ENCODE data around the gene BAG3.

BAG3 gene

GRCh38 chr10:119713744-119714483 is 62.7 kb downstream of the BAG3 start:
- in situ Hi-C loops (cut with HindIII; ENCODE audit: low sequenced_read_pairs) = no loop called here
- TF ChIP-seq, protein P1, sequence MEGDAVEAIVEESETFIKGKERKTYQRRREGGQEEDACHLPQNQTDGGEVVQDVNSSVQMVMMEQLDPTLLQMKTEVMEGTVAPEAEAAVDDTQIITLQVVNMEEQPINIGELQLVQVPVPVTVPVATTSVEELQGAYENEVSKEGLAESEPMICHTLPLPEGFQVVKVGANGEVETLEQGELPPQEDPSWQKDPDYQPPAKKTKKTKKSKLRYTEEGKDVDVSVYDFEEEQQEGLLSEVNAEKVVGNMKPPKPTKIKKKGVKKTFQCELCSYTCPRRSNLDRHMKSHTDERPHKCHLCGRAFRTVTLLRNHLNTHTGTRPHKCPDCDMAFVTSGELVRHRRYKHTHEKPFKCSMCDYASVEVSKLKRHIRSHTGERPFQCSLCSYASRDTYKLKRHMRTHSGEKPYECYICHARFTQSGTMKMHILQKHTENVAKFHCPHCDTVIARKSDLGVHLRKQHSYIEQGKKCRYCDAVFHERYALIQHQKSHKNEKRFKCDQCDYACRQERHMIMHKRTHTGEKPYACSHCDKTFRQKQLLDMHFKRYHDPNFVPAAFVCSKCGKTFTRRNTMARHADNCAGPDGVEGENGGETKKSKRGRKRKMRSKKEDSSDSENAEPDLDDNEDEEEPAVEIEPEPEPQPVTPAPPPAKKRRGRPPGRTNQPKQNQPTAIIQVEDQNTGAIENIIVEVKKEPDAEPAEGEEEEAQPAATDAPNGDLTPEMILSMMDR (IDR thresholded peaks at IDR 0.05; ENCODE audit: low read depth, low read length, missing control alignments) = no peak

GRCh38 chr10:119714484-119714816 is 63.3 kb downstream of the BAG3 start:
- TF ChIP-seq, protein P1 (IDR thresholded peaks at IDR 0.05; ENCODE audit: low read depth, low read length, missing control alignments) = no peak
- in situ Hi-C loops (cut with HindIII; ENCODE audit: low sequenced_read_pairs) = no loop called here
- no peak for DNase-seq (ENCODE audit: low read depth)
- no peak overlapping the region for H3K4me3 ChIP-seq (ENCODE audit: low read depth, low read length)

More at GRCh38 chr10:119713744-119714483, 62.7 kb downstream of the BAG3 start:
- H3K4me3 ChIP-seq (ENCODE audit: low read depth, low read length) = no peak overlapping the region
- no peak for DNase-seq (ENCODE audit: low read depth)

GRCh38 chr10:119715628-119716505 is 64.7 kb downstream of the BAG3 start:
- in situ Hi-C loops (cut with HindIII; ENCODE audit: low sequenced_read_pairs) = no loop called here
- H3K4me3 ChIP-seq (ENCODE audit: low read depth, low read length) = no peak overlapping the region
- TF ChIP-seq, protein P1 (IDR thresholded peaks at IDR 0.05; ENCODE audit: low read depth, low read length, missing control alignments) = no peak
- no peak for DNase-seq (ENCODE audit: low read depth)

DNA sequence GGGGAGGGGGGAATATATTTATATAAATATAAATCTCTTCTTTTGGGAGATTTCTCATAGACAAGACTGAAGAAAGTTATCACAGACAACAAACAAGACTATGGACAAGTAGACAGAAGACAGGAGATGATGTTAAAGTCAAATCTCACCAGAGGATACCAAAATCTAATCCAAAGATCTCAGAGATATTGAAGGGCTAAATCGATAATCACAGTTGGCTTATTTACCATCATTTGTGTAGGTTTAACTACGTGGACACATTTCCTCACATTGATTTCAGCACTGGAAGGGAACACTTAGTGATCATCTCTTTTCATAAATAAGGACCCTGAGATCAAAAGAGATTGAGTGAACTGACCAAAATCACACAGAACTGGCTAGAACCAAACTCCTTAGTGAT is 72.0 kb downstream of the BAG3 start:
- in situ Hi-C loops (cut with HindIII; ENCODE audit: low sequenced_read_pairs) = no loop called here
- no peak for DNase-seq (ENCODE audit: low read depth)

DNA sequence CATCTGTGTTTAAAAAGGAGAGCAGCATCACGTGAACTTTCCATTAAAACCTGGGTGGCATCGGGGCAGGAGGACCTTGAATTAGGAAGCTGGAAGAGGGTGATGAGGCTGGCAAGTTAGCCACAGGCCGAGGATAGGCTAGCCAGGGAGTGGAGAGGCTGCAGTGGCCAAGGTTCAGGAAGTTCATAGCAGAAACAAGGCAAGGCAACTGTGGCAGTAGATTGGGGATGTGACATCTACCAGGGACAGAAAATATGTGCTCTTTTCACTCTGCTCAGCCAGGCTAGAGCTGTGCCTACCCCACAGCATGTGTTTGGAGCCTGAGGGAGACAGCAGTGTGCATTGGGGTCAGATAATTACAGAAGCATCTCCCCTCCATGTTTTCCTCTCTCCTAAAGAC is 72.4 kb downstream of the BAG3 start:
- in situ Hi-C loops (cut with HindIII; ENCODE audit: low sequenced_read_pairs) = no loop called here
- TF ChIP-seq, protein P1 (IDR thresholded peaks at IDR 0.05; ENCODE audit: low read depth, low read length, missing control alignments) = no peak
- no peak overlapping the region for H3K4me3 ChIP-seq (ENCODE audit: low read depth, low read length)
- no peak for DNase-seq (ENCODE audit: low read depth)

More for the DNA sequence above, 72.0 kb downstream of the BAG3 start:
- TF ChIP-seq, protein P1 (IDR thresholded peaks at IDR 0.05; ENCODE audit: low read depth, low read length, missing control alignments) = no peak
- no peak overlapping the region for H3K4me3 ChIP-seq (ENCODE audit: low read depth, low read length)

GRCh38 chr10:119724593-119725516 is 73.7 kb downstream of the BAG3 start:
- no peak for DNase-seq (ENCODE audit: low read depth)
- in situ Hi-C loops (cut with HindIII; ENCODE audit: low sequenced_read_pairs) = no loop called here
- TF ChIP-seq, protein P1 (IDR thresholded peaks at IDR 0.05; ENCODE audit: low read depth, low read length, missing control alignments) = no peak
- H3K4me3 ChIP-seq (ENCODE audit: low read depth, low read length) = peak overlapping the region; percentile 66

Measured in astrocyte of the cerebellum (primary cell).